Measurements from ENCODE around the gene MLPH.
"Not testable (repeated sequence)": the region's sequence is repeated elsewhere in the genome, so short reads cannot be mapped to it uniquely, and the experiment has no call there.

The MLPH gene

DNA sequence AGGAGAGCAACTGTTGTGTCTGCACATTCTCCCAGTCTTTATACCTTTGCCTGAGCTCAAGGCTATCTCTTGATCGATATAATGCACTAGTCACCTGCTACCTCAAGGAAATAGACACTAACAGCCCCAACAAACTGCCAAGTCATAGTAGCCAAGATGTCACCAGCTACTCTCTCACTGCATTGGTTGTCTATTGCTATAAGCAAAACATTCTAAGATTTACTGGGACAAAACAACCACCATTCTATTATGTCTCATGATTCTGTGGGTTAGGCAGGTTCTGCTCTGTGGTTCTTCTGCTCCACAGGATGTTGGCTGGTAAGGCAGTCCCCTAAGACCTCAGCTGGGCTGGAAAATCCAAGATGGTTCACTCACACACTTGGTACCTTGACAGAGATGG, 28.5 kb upstream of the MLPH start:
- DNase-seq, result no peak

DNA sequence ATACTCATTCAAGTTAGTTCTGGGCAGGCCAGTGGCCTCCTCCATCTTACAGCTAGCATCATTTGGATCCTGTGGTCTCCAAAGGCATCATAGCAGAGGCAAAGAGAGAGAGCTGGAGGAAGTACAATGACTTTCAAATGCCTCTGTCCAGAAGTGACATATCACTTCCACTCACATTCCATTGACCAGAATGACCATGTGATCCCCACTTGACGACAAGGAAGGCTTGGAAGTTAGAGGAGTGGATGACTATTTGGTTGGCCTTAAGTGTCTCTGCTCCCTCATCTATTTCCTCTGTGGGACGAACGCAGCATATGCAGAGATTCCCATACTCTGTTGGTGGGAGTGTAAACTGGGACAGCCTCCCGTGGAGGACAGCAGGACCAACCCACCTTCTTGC, 27.8 kb upstream of the MLPH start:
- no peak for DNase-seq

DNA sequence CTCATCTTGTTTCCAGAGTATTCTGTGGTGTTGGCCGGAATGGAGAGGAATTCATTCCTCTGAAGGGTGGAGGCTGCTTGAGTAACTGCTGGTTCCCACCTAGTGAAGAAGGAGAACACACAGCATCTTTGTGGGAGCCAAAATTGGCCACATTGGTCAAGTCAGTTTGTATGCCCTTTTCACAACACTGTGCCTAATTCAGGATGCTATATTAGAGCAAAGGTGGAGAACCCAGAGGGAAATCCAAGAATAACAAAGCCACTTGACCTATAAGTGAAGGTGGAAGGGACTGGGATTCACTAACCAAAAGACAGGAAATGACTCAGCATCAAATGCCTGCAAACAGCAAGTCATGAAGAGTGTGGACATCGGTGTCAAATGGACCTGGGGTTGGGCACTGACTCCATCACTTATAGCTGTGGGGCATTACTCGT, 27.3 kb upstream of the MLPH start:
- no peak for DNase-seq

DNA sequence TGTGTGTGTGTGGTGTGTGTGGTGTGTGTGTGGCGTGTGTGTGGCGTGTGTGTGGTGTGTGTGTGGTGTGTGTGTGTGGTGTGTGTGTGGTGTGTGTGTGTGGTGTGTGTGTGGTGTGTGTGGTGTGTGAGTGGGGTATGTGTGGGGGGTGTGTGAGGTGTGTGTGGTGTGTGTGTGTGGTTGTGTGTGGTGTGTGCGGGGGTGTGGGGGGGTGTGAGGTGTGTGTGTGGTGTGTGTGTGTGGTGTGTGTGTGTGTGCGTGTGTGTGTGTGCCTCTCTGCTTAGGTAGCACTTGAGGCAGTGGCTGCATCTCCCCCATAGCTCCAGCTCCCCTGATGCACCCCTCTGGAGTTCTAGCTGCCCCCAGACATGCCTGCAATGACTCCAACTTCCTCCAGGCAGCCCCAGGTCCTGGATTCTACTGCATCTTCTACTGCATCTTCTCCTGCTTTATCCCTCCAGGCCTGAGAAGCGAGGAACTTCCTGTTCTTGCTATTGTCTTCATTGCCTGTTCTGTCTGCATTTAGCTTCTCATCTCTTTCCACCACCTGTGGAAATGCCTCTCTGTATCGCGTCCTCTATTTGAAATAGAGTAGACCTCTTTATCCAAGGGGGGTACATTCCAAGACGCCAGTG, 22.2 kb upstream of the MLPH start:
- DNase-seq, result no peak

DNA sequence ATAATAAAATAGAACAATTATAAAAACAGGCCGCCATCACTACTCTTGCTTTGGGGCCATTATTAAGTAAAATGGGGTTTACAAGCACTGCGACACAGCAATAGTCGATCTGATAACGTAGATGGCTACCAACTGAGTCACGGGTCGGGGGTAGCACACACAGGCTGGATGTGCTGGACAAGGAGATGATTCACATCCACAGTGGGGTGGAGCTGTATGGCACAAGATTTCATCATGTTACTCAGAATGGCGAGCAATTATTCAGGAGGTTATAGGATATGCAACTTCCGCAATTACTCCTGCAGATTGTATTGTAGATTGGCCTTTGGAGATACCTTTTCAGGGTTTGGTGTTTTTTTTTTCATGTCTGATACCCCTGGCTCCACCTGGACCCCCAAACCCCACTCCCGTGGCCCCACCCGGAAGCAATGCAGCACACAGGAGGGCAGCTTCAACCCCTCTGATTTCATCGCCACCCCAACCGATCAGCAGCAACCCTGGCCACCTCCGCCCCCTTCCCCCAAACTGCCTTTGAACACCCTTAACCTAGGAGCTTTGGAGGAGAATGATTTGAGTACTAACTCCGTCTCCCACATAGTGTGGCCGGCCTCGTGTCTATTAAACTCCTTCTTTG, 21.4 kb upstream of the MLPH start:
- no peak for DNase-seq

DNA sequence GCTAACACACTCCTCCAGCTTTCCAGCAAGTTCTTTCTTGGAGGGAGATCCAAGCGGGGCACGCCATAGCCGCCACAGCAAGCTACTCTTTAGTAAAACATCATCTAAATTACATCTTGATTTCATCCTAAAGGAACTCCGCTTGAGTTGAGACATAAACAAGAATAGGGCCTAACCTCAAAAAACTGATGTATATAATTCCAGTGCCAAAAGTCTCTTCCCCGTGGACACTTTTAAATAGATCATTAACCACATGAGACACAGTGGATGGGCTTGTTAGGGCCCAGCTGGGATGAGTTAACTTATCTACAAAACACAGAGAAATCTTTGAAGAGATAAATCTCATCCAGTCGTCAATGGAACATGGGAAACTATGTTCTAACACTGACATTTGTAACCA, 20.8 kb upstream of the MLPH start:
- no peak for DNase-seq

DNA sequence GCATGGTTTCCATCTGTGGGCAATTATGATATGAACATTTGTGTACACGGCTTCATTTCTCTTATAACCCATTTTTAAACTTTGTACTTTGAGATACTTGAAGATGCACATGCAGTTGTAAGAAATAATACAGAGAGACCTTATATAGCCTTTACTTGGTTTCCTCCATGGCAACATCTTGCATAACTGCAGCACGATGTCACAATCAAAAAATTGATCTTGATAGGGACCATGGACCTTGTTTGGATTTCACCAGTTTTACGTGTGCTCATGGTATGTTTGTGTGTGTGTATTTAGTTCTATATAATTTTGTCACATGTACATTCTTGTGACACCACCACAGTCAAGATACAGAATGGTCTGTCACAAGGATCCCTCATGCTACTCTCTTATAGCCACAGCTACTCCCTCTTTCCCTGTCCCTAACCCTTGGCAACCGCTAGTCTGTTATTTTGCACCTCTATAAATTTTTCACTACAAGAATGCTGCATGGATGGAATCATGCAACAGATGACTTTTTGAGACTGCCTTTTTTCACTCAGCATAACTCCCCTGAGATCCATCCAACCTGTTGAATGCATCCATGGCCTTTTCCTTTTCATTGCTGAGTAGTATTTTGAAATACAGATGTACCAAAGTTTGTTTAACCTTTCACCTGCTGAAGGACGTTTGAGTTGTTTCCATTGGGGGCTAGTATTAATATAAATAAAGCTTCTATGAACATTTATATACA, 19.4 kb upstream of the MLPH start:
- DNase-seq, result no peak

DNA sequence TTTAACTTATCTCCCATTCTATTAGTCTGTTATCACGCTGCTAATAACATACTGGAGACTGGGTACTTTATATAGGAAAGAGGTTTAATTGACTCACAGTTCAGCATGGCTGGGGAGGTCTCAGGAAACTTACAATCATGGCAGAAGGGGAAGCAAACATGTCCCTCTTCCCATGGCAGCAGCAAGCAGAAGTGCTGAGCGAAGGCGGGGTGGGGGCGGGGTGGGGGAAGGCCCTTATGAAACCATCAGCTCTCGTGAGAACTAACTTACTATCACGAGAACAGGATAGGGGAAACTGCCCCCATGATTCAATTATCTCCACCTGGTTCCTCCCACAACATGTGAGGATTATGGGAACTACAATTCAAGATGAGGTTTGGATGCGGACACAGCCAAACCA, 17.6 kb upstream of the MLPH start:
- not testable (repeated sequence) for DNase-seq

DNA sequence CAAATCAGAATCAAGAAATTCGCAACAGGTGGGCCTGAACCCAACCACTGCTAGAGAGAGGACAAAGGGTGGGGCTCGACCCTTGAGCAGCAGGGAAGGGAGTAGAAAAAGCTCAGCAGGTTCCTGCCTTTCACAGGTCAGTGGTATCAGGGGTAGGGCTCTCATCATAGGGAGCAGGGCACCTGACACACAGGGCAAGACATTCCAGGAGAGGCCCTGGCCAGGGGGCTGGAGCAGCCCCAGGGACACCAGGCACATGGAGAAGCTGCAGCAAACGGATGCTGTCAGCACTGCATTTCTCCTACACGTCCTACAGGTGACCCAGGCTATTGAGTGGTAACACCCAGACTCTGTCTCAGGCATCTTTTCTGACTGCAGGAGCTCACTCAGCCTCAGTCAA, 17.2 kb upstream of the MLPH start:
- no peak for DNase-seq

DNA sequence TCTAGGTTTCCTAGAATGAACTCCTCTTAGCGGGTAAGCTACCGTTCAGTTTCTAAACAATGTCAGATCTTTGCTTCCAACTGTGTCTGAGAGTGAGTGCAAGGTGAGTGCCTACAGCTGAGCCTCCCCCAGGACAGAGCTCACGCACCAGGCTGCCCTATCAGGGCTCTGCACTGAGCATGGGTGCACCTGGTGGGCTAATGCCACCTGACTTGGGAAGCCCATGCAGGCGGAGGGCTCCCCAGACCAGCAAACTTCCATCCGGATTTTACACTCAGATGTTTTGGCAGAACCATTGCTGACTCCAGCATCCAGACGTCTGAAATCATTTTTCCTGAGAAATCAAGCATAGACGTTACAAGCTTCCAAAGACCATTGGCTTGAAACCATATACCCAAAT, 16.1 kb upstream of the MLPH start:
- DNase-seq, result no peak

DNA sequence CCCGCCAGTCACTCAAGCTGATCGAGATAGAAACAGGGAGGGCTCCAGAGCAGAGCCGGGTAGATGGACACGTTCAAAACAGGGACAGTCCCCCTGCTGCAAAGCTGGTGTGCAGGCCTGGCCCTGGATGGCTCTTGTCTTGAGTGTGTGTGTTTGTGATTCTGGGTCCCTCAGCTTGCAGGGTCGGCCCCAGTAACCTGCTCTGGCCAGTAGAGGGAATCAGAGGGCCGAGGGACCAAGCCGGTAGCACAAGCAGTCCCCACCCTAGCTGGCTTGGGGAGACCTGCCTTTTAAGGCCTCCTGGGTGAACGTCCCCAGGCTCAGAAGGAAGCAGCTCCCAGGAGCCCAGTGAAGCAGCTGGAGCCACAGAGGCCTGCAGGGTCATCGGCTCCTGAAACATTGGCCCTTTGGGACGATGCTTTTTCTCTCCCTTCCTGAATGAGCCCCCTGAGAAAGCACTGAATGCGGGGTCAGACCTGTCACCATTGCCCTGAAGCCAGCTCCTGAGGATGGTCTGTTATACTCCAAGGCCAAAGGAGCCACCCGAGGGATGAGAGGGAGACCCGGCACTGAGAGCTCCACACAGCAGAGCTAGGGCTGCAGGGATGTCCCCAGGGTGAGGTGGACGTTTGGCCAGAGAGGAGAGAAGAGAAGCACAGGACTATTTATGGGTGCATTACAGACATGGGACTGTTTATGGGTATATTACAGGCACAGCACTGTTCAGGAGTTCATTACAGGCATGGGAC, 15.4 kb upstream of the MLPH start:
- DNase-seq, result no peak

DNA sequence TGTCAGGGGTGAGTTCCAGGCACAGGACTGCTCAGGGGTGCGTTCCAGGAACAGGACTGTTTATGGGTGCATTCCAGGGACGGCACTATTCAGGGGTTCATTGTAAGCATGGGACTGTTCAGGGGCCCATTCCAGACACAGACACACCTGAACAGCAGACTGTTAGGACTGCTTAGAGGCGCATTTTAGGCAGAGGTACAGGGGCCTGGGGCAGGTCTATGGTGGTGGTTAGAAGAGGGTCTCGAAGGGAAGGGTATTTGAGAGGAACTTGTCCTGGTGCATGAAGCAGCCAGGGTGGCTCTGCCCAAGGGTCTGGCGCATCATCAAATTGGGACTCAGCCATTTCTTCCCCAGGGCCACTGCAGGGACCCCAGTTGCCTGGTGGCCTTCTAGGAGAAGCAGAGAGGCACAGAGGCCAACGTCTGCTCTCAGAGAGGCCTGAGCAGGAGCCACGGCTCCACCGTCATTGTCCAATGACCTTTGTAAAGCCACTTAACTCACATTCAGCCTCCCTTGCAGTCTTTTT, 14.8 kb upstream of the MLPH start:
- DNase-seq, result no peak

DNA sequence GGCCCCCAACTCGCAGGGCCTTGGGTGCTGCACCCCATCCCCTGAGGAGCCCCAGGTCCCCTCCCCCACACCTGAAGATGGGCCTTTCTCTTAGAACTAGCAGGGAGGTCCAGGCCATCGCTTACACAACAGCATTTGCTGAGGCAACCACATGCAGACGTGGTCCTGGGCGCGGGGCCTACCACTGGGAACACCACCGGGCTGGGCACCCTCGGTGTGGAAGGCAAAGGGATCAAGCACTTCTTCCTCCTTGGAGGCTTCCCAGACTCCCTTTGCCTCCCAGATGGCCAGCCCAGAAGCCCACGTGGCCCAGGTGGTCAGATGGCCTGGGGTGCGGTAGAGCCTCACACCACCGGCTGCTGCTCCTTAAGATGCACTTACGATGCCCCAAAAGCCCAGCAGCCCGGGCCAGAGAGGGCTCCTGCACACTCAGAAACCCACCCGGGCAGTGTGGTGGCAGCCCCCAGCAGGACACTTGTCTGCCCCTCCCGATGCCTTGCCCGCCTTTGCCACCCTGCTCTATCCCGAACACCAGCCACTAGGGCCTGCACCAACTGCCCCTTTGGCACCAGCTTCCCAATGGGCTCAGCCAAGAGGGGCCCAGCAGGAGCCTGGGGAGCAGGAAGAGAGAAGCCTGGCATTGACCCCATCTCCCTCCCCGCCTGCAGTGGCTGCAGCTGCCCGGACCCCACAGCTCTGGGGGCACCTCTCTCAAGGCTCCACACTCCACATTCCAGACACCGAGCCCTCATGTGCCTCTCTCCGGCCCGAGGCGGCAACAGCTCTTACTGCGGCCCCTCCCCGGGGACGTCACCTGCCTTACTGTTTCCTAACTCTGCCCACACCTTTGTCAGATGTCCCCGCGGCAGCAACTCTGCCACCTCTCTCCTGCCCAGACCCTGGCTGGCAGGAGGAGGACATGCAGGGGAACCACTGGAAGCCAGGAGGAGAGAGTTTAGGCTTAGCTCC, 13.9 kb upstream of the MLPH start:
- DNase-seq, result no peak

DNA sequence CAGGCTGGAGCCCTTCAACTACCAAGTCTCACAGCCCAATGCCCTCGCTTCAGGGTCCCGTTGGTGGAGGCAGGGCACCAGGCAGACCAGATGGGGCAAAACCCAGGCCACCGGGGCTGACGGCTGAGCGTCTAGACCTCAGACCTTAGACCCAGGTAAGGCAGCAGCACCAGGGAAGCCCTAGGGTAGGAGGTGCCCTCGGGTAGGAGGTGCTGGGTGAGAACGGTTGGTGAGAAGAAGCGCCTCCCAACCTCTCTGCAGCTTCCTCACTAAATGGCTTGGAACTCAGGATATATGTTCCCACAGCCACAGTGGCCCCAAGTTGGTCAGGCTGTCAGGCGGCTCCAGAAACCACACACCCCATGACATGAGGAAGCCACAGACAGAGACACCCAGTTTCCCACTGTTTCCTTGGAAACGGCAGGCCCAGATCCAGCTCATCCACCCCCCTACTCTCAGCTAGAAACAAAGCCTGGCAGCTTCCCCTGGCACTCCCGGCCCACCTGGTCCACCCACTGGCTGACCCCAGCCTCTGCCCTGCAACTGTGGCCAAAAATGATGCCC, 13.1 kb upstream of the MLPH start:
- no peak for DNase-seq

DNA sequence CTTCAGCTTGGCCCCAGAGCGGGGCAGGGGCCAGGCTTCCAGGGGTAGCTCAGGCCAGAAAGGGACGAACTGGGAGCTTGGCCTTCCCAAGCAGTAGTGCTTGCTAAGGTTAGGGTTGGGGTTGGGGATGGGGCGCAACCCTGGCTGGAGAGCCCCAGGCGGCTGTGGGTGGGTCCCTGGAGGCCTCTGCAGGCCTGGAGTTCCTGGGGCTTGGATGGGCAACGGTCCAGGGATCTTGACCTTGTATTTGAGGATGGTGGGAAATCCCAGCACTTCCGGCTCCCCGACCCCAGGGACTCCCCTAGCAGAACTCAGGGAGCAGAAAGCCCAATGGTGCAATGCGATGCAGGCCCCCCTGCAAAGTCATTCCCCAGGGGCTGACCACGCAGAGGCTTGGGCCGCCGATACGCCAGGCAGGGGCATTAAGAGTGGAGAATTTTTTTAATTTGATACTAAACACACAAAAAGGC, 12.6 kb upstream of the MLPH start:
- DNase-seq, result no peak

DNA sequence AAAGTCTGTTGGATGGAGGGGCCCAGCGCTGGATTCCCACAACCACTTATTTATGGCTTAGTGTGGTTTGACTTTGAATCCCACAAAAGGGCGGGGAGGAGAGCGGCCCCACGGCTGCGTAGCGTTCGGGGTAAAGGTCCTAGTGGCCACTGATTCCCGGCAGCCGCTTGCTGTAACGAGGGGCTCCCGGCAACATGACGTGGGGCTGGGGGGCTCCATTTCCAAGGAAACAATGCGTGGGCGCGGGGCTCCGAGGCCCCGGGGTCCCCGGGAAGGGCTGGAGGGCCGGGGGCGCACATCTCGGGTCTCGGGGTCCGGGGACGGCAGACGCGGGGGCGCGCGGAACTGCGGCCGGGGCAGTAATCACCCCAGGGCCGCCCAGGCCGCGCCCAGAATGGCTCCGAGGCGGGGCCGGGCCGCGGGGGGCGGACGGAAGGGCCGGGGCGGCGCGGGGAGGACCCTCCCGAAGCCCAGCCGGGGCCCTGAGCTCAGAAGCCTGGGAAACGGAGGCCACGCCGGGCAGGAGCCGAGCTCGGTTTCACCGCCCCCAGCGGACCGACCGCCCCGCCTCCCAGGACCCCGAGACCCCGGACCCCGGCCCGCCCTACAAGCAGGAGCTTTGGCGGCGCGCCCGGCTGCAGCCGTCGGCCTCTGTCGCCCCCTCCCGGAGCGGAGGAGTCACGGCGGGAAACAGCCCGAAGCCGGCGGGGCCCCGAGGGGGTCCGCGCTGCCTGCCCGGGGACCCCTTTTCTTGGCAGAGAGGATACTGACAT, 11.9 kb upstream of the MLPH start:
- no peak for DNase-seq

DNA sequence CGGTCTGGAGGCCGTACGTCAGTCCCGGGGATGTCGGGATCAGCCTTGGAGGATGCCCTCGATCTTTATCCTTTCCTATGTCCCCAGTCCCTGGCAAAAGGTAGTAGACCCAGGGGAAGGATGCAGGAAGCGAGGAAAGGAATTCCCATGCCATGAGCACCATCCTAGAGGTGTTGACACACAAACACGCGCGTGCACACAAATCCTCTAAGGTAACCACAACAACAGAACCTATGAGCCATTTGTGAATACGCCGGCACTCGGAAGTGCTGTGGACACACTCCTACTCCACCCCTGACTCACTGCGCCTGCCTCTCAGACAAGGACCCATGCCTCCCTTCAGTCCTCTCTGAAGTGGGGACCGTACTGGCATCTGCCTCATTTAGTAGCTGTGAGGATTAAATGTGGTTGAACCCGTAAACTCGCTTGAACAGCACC, 11.3 kb upstream of the MLPH start:
- DNase-seq, result no peak

DNA sequence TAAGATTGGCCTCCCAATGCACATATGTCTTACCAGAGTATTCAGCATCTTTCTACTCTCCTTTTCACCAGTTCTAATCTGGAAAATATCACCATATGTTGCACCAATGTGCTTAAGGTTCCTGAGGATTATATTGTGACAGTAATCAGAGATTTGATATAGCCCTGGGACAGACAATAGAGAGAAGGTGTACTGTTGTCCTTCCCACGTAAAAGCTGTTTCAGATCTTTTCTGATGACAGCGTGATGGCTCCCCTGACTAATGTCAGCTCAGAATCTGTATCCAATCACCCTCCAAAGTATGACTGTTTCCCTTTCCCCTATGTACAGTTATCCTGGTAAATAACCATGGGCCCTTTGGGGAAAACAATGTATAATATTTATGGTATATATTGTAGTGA, 9.0 kb upstream of the MLPH start:
- no peak for DNase-seq

DNA sequence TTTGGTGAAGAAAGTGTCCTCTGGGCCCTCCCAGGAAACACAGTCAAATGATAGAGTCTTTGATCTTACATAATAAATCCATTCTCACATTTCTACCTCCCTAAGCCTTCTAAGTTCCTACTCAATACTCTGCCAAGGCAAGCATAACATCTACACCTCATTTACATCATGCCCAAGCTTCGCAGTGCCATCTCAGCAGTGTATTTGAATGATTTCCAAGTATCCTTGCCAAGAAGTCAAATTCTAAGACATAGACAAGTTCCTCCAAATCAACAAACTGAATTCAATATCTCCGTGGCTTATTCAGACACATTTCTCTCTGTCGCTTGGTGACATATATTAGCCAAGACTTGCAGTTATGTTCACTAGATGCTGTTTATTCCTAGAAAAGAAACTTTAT, 8.1 kb upstream of the MLPH start:
- no peak for DNase-seq

DNA sequence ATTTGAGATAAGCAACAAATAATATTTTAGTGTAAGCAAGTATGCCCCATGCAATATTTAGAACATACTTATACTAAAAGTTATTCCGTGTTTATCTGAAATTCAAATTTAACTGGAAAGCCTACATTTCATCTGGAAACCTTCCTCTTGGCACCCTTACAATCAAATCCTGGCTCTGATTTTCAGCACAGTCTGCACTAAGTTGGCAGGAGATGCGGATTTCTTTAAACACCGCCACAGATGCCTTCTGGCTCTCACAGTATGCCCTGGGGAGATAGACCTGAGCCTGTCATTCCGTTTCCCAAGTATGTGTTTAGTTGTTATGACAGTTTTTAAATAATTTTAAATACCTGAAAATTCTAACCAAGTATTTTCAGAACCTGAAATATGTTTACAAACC, 7.3 kb upstream of the MLPH start:
- DNase-seq, result no peak

DNA sequence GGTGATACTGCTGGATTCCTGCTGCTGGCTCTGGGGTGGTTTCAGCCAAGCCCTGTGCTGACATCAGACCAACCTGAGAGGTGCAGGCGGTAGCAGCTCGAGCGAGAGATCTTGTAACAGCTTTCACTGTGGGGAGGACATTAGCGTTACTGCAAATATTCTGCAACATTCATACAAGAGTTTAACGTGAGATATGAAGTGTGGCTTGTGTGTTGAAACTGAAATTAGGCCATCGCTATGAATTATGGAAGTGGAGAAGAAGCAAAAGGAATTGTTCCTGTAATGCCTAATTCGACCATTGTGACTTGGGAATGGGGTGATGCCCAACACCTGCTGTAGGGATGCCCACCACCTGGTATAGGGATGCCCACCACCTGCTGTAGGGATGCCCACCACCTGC, 6.5 kb upstream of the MLPH start:
- DNase-seq, result no peak
